Gastrocnemius medialis (tissue), 4 donors: ENCODE data around the gene SLC9A4. TPM values are rescaled to one million over a fixed set of nuclear protein-coding genes. Genes with fewer than 3 reads are reported as not detected.

Experiments used
- ATAC-seq, 2 donors: fragments of 150-250 bp; one replicate each; pipeline ENCODE4 v1.9.1; 2016
- DNase-seq, 2 donors: peaks; one replicate each; pipeline ENCODE4 v3.0.0-alpha.2; 2019
- H3K27ac ChIP-seq, 4 donors: fragments of 200-600 bp; sonication (generic); 1 replicate in 1 of 4; 2 replicates in 3 of 4; pipeline ENCODE4 v1.5.1; 2016 to 2018; ENCODE audit warnings: mild to moderate bottlenecking in 2 of 4, moderate library complexity in 1 of 4
- H3K27me3 ChIP-seq, 3 donors: fragments of 200-600 bp; sonication (generic) in 2 of 3; 1 replicate in 1 of 3; 2 replicates in 2 of 3; pipeline versions ENCODE4 v1.5.1 to v1.6.0; 2016 to 2019; ENCODE audit warnings: mild to moderate bottlenecking in 1 of 3, moderate library complexity in 1 of 3
- H3K36me3 ChIP-seq, 2 donors: fragments of 200-600 bp; sonication (generic) in 1 of 2; one replicate each; pipeline ENCODE4 v1.5.1; 2017 to 2018
- H3K4me1 ChIP-seq, 2 donors: fragments of 200-600 bp; sonication (generic) in 1 of 2; one replicate each; pipeline ENCODE4 v1.5.1; 2016 to 2017; ENCODE audit warnings: mild to moderate bottlenecking in 2 of 2
- H3K4me3 ChIP-seq, 4 donors: fragments of 200-600 bp; sonication (generic) in 3 of 4; 1 replicate in 1 of 4; 2 replicates in 3 of 4; pipeline ENCODE4 v1.5.1; 2016 to 2019; ENCODE audit warnings: mild to moderate bottlenecking in 2 of 4
- H3K9me3 ChIP-seq, 3 donors: fragments of 200-600 bp; sonication (generic) in 2 of 3; 1 replicate in 1 of 3; 2 replicates in 2 of 3; pipeline ENCODE4 v1.5.1; 2016 to 2019
- POLR2A ChIP-seq, 2 donors: fragments of 450-650 bp; IDR thresholded peaks; one replicate each; pipeline ENCODE4 v1.6.1; 2017; ENCODE audit warnings: antibody characterized with exemption in 2 of 2, mild to moderate bottlenecking in 2 of 2, moderate library complexity in 2 of 2
- in situ Hi-C, 4 donors: fragments of 200-750 bp; cut with MboI; loops; one replicate each; pipeline versions ENCODE4 v1.15.0 to v1.8.0; 2017; ENCODE audit warnings: low sequenced_read_pairs in 4 of 4
- intact Hi-C: fragments of 100-400 bp; cut with DNase I; formaldehyde crosslinking; loops from one replicate; pipeline ENCODE4 v1.15.1; 2023; ENCODE audit warnings: low total_unique reads
- total RNA-seq, 4 donors: library from RNA; depleted of rRNA; stranded (reverse); fragments of >200 nt; gene quantifications; one replicate each; pipeline versions ENCODE4 v1.1.0 to v1.2.3, GENCODE V29; 2016
- TF ChIP-seq, protein P1 (sequence below), 5 experiments: fragments of 450-650 bp in 3 of 5; fragments of 200-600 bp in 2 of 5; sonication (generic) in 2 of 5; IDR thresholded peaks in 4 of 5; conservative IDR thresholded peaks in 1 of 5; 1 replicate in 4 of 5; 2 replicates in 1 of 5; pipeline ENCODE4 v1.5.1; 2016 to 2019; ENCODE audit warnings: antibody characterized with exemption in 5 of 5, mild to moderate bottlenecking in 3 of 5, moderate library complexity in 3 of 5

The SLC9A4 gene
- total RNA-seq, 4 donors from 2014 or later, result not detected

GRCh38 chr2:102446936-102447335 lies 26.1 kb upstream of the SLC9A4 start:
- no peak for TF ChIP-seq POLR2A (IDR thresholded peaks at IDR 0.05)
- TF ChIP-seq, protein P1, sequence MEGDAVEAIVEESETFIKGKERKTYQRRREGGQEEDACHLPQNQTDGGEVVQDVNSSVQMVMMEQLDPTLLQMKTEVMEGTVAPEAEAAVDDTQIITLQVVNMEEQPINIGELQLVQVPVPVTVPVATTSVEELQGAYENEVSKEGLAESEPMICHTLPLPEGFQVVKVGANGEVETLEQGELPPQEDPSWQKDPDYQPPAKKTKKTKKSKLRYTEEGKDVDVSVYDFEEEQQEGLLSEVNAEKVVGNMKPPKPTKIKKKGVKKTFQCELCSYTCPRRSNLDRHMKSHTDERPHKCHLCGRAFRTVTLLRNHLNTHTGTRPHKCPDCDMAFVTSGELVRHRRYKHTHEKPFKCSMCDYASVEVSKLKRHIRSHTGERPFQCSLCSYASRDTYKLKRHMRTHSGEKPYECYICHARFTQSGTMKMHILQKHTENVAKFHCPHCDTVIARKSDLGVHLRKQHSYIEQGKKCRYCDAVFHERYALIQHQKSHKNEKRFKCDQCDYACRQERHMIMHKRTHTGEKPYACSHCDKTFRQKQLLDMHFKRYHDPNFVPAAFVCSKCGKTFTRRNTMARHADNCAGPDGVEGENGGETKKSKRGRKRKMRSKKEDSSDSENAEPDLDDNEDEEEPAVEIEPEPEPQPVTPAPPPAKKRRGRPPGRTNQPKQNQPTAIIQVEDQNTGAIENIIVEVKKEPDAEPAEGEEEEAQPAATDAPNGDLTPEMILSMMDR (IDR thresholded peaks at IDR 0.05 in 4 of 5, conservative IDR thresholded peaks at IDR 0.05 in 1 of 5), result no peak
- intact Hi-C loops, result loop anchor here (10.0 kb wide), 1 partner anchor 562 kb away; no protein-coding TSS in a partner anchor
- no peaks in the 10 kb centered on the region for H3K9me3 ChIP-seq
- no peak overlapping the region for H3K27ac ChIP-seq
- no peak for DNase-seq
- in situ Hi-C loops, result loop anchor here in 3 of 4 donors (10.0 to 25.0 kb wide), 4 partner anchors 160 to 460 kb away; partner anchors contain the start of gene IL1R2 (in 1 of the 3)
- H3K36me3 ChIP-seq, result no peaks in the 10 kb centered on the region
- H3K27me3 ChIP-seq, result no peaks in the 10 kb centered on the region
- no peak overlapping the region for H3K4me3 ChIP-seq
- no peaks in the 10 kb centered on the region for H3K4me1 ChIP-seq
- no peak for ATAC-seq

DNA sequence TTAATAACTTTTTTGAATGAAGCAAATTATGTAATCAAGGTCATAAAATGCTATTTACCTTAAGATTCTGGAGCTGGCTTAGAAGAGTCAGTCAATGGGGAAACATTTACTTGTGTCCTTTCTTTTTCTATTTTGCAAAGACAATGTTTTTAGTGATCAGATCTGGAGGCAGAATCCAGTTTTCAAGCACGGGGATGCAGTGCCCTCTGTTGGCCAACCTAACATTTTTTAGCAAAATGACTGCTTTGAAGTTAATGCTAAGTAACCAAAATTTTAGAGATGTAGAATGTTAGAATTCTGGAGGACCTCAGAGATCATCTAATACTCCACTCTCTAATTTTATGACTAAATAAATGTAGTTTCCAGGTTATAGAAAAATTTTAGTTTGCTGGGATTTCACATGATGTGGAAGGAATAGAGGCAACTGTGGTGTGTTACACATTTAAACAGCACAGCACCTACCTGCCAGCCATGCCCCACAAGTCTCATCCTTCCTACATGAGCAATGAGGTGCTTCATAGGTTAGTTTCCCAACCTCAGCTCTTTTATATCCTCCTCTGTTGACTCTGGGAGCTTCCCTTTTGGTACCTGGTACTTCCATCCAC lies 23.6 kb upstream of the SLC9A4 start:
- Histone ChIP-seq H3K27me3 (no peaks in the 10 kb centered on the region), H3K36me3 (no peaks in the 10 kb centered on the region), H3K9me3 (no peaks in the 10 kb centered on the region), H3K4me3 (no peak overlapping the region), H3K4me1 (no peaks in the 10 kb centered on the region), H3K27ac (no peak overlapping the region)
- TF ChIP-seq POLR2A (IDR thresholded peaks at IDR 0.05), result no peak
- TF ChIP-seq, protein P1 (IDR thresholded peaks at IDR 0.05 in 4 of 5, conservative IDR thresholded peaks at IDR 0.05 in 1 of 5), result peak in 3 of 5 experiments; percentile 17 to 50 (median 44)
- intact Hi-C loops, result loop anchor here (10.0 kb wide), 1 partner anchor 565 kb away; no protein-coding TSS in a partner anchor
- in situ Hi-C loops, result loop anchor here in 3 of 4 donors (10.0 to 25.0 kb wide), 4 partner anchors 162 to 462 kb away; partner anchors contain the start of gene IL1R2 (in 1 of the 3)
- ATAC-seq (no peak), DNase-seq (no peak)

GRCh38 chr2:102451968-102452367 lies 21.1 kb upstream of the SLC9A4 start:
- no peak for TF ChIP-seq POLR2A (IDR thresholded peaks at IDR 0.05)
- TF ChIP-seq, protein P1 (IDR thresholded peaks at IDR 0.05 in 4 of 5, conservative IDR thresholded peaks at IDR 0.05 in 1 of 5), result no peak
- intact Hi-C loops, result no loop called here

GRCh38 chr2:102453501-102453900 lies 19.5 kb upstream of the SLC9A4 start:
- DNase-seq (no peak), ATAC-seq (no peak)
- in situ Hi-C loops (loop anchor here in 1 of 4 donors (10.0 to 25.0 kb wide), 2 partner anchors 466 to 1039 kb away; partner anchors contain the start of gene IL1R2), intact Hi-C loops (no loop called here)
- no peaks in the 10 kb centered on the region for H3K27me3 ChIP-seq
- H3K4me3 ChIP-seq, result no peak overlapping the region
- H3K27ac ChIP-seq, result no peak overlapping the region
- TF ChIP-seq, protein P1 (IDR thresholded peaks at IDR 0.05 in 4 of 5, conservative IDR thresholded peaks at IDR 0.05 in 1 of 5), result no peak
- no peak for TF ChIP-seq POLR2A (IDR thresholded peaks at IDR 0.05)
- H3K9me3 ChIP-seq, result no peaks in the 10 kb centered on the region
- no peaks in the 10 kb centered on the region for H3K4me1 ChIP-seq
- H3K36me3 ChIP-seq, result no peaks in the 10 kb centered on the region

More at GRCh38 chr2:102451968-102452367, 21.1 kb upstream of the SLC9A4 start:
- no peak overlapping the region for H3K27ac ChIP-seq
- DNase-seq, result no peak
- H3K36me3 ChIP-seq, result no peaks in the 10 kb centered on the region
- no peaks in the 10 kb centered on the region for H3K9me3 ChIP-seq
- no peaks in the 10 kb centered on the region for H3K4me1 ChIP-seq
- in situ Hi-C loops, result loop anchor here in 1 of 4 donors (10.0 to 25.0 kb wide), 2 partner anchors 465 to 1037 kb away; partner anchors contain the start of gene IL1R2
- H3K4me3 ChIP-seq, result no peak overlapping the region
- ATAC-seq, result no peak
- H3K27me3 ChIP-seq, result no peaks in the 10 kb centered on the region
